ENCODE data around the gene RNF5. TPM values are rescaled to one million over a fixed set of nuclear protein-coding genes. Genes with fewer than 3 reads are reported as not detected.

The RNF5 gene, protein sequence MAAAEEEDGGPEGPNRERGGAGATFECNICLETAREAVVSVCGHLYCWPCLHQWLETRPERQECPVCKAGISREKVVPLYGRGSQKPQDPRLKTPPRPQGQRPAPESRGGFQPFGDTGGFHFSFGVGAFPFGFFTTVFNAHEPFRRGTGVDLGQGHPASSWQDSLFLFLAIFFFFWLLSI
- 64.7 and 70.7 TPM in 2 replicates for total RNA-seq (2022)
- percentile 77 among the genes with signal in this experiment for Bru-seq, nascent RNA
- BruChase-seq, experiment 1, labeled RNA remaining after a 2-hour chase: percentile 86 among the genes with signal in this experiment
- BruChase-seq, experiment 2, labeled RNA remaining after a 6-hour chase: percentile 95 among the genes with signal in this experiment
- long read RNA-seq, partial matches to known transcripts: 4 of 5 reads
- long read RNA-seq, other reads (novel, unspliced or antisense): 1 of 5 reads

DNA sequence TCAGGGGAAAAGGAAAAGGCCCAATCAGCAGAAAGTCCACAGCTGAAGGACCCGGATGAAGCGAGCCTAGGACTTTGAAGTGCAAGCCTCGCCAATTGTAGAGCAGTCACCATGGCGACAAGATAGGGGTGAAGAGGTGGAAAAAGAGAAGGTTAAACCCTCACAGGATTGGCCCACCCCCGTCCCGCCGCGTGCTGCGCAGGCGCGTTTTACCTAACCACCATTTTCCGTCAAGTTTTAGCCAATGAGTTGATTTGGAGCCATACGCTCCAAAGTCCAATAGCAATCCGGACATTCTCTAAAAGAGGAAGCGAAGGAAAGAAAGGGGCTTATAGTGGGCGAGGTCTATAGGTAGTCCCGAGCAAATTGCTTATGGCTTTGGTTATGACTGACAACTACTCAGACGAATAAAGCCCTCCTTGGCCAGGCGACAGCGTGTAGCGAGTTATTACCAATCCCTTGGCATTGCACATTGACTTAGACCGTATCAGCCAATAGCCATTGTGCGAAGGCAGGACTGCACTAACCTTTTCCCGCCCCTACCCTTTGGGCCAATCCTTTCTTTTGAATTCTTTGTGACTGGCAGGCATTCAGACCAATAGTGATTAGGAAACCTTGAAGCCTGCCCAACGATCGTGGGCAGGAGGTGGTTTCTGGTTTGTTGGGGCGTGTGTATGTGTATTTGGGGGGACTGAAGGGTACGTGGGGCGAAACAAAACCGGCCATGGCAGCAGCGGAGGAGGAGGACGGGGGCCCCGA is at the start of gene RNF5:
Gene RNF5, plus strand, starts transcription at position 618 of the 759 bp plus-strand sequence. Its CDS starts 107 bp downstream, at position 725.
- H3K27ac Mint-ChIP-seq (ENCODE audit: unreplicated experiment): peak within 1 kb of the TSS; percentile 94
- POLR2A ChIA-PET: interaction anchor here (0.6 to 1.4 kb wide), 5 partner anchors 18 to 439 kb away, joined by 3 to 29 read pairs (median 3); partner anchors contain the start of gene FKBPL
- intact Hi-C loops (cut with micrococcal nuclease; ENCODE audit: unreplicated experiment): loop anchor here (1.0 kb wide), 4 partner anchors 12 to 50 kb away; partner anchors contain the start of genes ATF6B, PBX2 and PPT2
- Histone ChIP-seq H3K36me3 (ENCODE audit: control insufficient read depth, insufficient read depth, low read length) (peaks cover 1% of the 10 kb centered on the region), H3K4me1 (peaks cover 15% of the 10 kb centered on the region), H3K9me3 (no peaks in the 10 kb centered on the region), H3K27me3 (replicated peaks; ENCODE audit: control insufficient read depth, insufficient read depth, low read length) (no peaks in the 10 kb centered on the region), H3K4me3 (ENCODE audit: low read depth, low read length) (peak within 1 kb of the TSS; percentile 87)
- peaks cover 46% of the 10 kb centered on the region for H3K4me1 Mint-ChIP-seq (ENCODE audit: low read depth, unreplicated experiment)
- no peaks in the 10 kb centered on the region for H3K9me3 Mint-ChIP-seq (ENCODE audit: unreplicated experiment)
- TF ChIP-seq, protein P1, sequence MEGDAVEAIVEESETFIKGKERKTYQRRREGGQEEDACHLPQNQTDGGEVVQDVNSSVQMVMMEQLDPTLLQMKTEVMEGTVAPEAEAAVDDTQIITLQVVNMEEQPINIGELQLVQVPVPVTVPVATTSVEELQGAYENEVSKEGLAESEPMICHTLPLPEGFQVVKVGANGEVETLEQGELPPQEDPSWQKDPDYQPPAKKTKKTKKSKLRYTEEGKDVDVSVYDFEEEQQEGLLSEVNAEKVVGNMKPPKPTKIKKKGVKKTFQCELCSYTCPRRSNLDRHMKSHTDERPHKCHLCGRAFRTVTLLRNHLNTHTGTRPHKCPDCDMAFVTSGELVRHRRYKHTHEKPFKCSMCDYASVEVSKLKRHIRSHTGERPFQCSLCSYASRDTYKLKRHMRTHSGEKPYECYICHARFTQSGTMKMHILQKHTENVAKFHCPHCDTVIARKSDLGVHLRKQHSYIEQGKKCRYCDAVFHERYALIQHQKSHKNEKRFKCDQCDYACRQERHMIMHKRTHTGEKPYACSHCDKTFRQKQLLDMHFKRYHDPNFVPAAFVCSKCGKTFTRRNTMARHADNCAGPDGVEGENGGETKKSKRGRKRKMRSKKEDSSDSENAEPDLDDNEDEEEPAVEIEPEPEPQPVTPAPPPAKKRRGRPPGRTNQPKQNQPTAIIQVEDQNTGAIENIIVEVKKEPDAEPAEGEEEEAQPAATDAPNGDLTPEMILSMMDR (IDR thresholded peaks at IDR 0.05; ENCODE audit: insufficient read depth in 1 of 2, low read depth in 1 of 2, low read length in 1 of 2, severe bottlenecking in 1 of 2, unreplicated experiment in 1 of 2): no peak
- peak within 1 kb of the TSS; percentile 81 for H3K4me3 Mint-ChIP-seq (ENCODE audit: unreplicated experiment)
- H3K27me3 Mint-ChIP-seq (ENCODE audit: insufficient read depth, unreplicated experiment): no peaks in the 10 kb centered on the region
- DNase-seq: peak; percentile 97 to 99
- no TSS peak for BruUV-seq (replicated peaks)
- H3K36me3 Mint-ChIP-seq (ENCODE audit: insufficient read depth, unreplicated experiment): peaks cover 46% of the 10 kb centered on the region
- CTCF ChIA-PET: interaction anchor here (0.6 to 2.1 kb wide), 8 partner anchors 12 to 793 kb away, joined by 3 to 24 read pairs (median 4); partner anchors contain the start of genes GPSM3 and PBX2

DNA sequence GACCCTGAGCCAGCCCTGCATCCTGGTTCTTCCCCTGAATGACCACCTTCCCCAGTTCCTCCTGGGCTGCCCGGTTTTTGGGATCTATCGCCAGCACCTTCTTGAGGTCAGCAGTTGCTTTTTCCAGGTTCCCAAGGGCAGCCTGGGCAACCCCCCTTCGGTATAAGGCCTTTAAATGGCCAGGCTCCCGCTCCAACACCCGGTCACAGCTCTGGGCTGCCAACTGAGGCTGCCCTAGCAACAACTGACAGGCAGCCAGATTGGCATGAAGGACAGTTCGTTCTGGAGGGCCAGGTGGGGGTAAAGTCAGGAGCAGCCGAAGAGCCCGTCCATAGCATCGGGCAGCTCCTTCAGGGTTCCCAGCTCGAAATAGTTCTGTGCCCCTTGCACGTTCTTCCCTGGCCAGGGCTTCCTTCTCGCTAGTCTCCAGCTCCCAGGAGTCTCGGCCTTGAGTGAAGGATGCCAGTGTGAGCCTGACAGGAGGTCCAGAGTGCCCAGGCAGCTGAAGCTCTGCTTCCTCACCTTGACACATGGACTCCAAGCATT is 49.4 kb upstream of the RNF5 start:
- 0 out of 2 replicates have a peak, but pooled peaks cover 1% of the 10 kb centered on the region for H3K36me3 ChIP-seq (ENCODE audit: control insufficient read depth, insufficient read depth, low read length)
- no peak overlapping the region for H3K4me3 ChIP-seq (ENCODE audit: low read depth, low read length)
- H3K4me3 Mint-ChIP-seq (ENCODE audit: unreplicated experiment): peak overlapping the region; percentile 99
- H3K9me3 ChIP-seq: no peaks in the 10 kb centered on the region
- no peaks in the 10 kb centered on the region for H3K27me3 ChIP-seq (replicated peaks; ENCODE audit: control insufficient read depth, insufficient read depth, low read length)
- ChIA-PET POLR2A (interaction anchor here (0.6 to 2.3 kb wide), 7 partner anchors 11 to 843 kb away, joined by 3 to 13 read pairs (median 5); partner anchors contain the start of genes HSPA1A, HSPA1L and NEU1), CTCF (interaction anchor here (1.0 to 1.4 kb wide), 5 partner anchors 10 to 81 kb away, joined by 3 to 8 read pairs (median 5); no protein-coding TSS in a partner anchor)
- no TSS peak for BruUV-seq (replicated peaks)
- intact Hi-C loops (cut with micrococcal nuclease; ENCODE audit: unreplicated experiment): loop anchor here (1.0 kb wide), 1 partner anchor 49 kb away; the partner anchor contains the start of gene RNF5
- peaks cover 17% of the 10 kb centered on the region for H3K4me1 ChIP-seq
- no peaks in the 10 kb centered on the region for H3K27me3 Mint-ChIP-seq (ENCODE audit: insufficient read depth, unreplicated experiment)
- peaks cover 26% of the 10 kb centered on the region for H3K4me1 Mint-ChIP-seq (ENCODE audit: low read depth, unreplicated experiment)
- TF ChIP-seq, protein P1 (IDR thresholded peaks at IDR 0.05; ENCODE audit: insufficient read depth in 1 of 2, low read depth in 1 of 2, low read length in 1 of 2, severe bottlenecking in 1 of 2, unreplicated experiment in 1 of 2): no peak
- H3K36me3 Mint-ChIP-seq (ENCODE audit: insufficient read depth, unreplicated experiment): peaks cover 36% of the 10 kb centered on the region
- peak overlapping the region; percentile 99 for H3K27ac Mint-ChIP-seq (ENCODE audit: unreplicated experiment)
- no peaks in the 10 kb centered on the region for H3K9me3 Mint-ChIP-seq (ENCODE audit: unreplicated experiment)
- DNase-seq: no peak

Measured in Caco-2 (cell line).